ENCODE data around the gene CCDC43. TPM values are rescaled to one million over a fixed set of nuclear protein-coding genes. Genes with fewer than 3 reads are reported as not detected.

Gene CCDC43
- total RNA-seq, 1 donor from 2014 or later, result 32.8 TPM

GRCh38 chr17:44672479-44673093 is 17.0 kb downstream of the CCDC43 start:
- no peaks in the 10 kb centered on the region for H3K9me3 Mint-ChIP-seq
- peaks cover 4% of the 10 kb centered on the region for H3K4me1 Mint-ChIP-seq
- no peaks in the 10 kb centered on the region for H3K27me3 Mint-ChIP-seq (ENCODE audit: low read depth)
- no peak overlapping the region for H3K27ac Mint-ChIP-seq (ENCODE audit: unreplicated experiment)
- H3K4me3 Mint-ChIP-seq, result no peak overlapping the region
- TF ChIP-seq CTCF (conservative IDR thresholded peaks at IDR 0.05), result peak; percentile 77
- DNase-seq (ENCODE audit: low read depth, low spot score), result no peak
- H3K36me3 Mint-ChIP-seq (ENCODE audit: low read depth), result no peaks in the 10 kb centered on the region

DNA sequence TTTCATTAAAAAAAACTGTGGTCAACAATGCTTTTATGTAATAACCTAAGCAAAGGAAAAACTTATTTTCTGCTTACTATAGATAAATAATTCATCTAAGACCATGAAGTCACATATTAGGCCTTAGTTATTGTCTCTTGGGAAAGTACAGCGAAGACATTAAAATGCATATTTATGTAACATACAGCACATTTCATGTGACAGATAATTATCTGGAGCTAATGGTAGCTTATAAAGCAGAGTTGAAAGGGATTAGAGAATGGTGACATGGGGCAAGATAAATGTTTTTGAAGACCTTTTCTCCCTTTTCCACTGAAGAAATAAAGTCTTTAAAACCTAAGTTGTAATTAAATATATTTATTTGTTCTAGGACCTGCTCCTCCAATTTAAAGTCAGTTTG is 23.6 kb downstream of the CCDC43 start:
- Mint-ChIP-seq H3K9me3 (no peaks in the 10 kb centered on the region), H3K27me3 (ENCODE audit: low read depth) (no peaks in the 10 kb centered on the region), H3K27ac (ENCODE audit: unreplicated experiment) (no peak overlapping the region), H3K4me1 (no peaks in the 10 kb centered on the region), H3K36me3 (ENCODE audit: low read depth) (no peaks in the 10 kb centered on the region), H3K4me3 (no peak overlapping the region)
- no peak for DNase-seq (ENCODE audit: low read depth, low spot score)
- no peak for TF ChIP-seq CTCF (conservative IDR thresholded peaks at IDR 0.05)

DNA sequence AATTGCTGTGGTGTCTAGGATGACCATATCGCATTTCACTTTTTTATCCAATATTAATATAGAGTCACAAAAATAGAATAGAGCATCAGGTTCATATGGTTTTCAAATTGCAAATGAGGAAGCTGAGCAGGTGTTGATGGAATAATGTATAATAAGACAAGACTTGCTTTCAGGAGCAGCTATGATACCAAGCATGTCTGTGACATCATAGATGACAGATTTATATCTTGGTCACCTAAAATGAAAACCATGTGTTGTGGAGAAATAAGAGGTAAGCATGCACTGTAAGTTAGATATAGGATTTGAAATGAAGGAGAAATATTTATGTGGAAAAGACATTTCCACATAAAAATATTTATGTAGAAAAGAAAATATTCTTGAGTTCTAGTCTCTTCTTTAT is 24.7 kb downstream of the CCDC43 start:
- Mint-ChIP-seq H3K27me3 (ENCODE audit: low read depth) (no peaks in the 10 kb centered on the region), H3K4me1 (no peaks in the 10 kb centered on the region), H3K27ac (ENCODE audit: unreplicated experiment) (no peak overlapping the region), H3K9me3 (no peaks in the 10 kb centered on the region), H3K4me3 (no peak overlapping the region), H3K36me3 (ENCODE audit: low read depth) (no peaks in the 10 kb centered on the region)
- DNase-seq (ENCODE audit: low read depth, low spot score), result no peak
- TF ChIP-seq CTCF (conservative IDR thresholded peaks at IDR 0.05), result no peak

DNA sequence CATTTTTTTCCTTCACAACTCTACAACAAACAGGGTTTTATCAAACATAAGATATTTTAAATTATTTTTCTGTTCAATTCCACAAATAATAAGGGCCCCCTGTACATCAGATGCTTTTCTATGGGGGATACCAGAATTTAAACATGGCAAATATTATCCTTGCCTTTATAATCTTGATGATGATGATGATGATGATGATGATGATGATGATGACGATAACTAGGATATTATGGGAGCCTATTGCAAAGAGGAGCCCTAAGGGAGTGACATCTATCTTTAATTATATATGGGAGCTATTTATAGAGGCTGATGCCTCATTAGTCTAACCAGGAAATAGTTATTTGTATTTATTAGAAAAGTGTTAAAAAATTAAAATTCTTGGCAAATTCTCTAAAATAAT is 26.5 kb downstream of the CCDC43 start:
- no peak for DNase-seq (ENCODE audit: low read depth, low spot score)
- Mint-ChIP-seq H3K36me3 (ENCODE audit: low read depth) (no peaks in the 10 kb centered on the region), H3K27me3 (ENCODE audit: low read depth) (peaks cover 4% of the 10 kb centered on the region), H3K4me3 (no peak overlapping the region), H3K27ac (ENCODE audit: unreplicated experiment) (no peak overlapping the region), H3K9me3 (no peaks in the 10 kb centered on the region), H3K4me1 (no peaks in the 10 kb centered on the region)
- TF ChIP-seq CTCF (conservative IDR thresholded peaks at IDR 0.05), result no peak

GRCh38 chr17:44661835-44662234 is 27.7 kb downstream of the CCDC43 start:
- Mint-ChIP-seq H3K9me3 (no peaks in the 10 kb centered on the region), H3K36me3 (ENCODE audit: low read depth) (peaks cover 2% of the 10 kb centered on the region), H3K4me1 (peaks cover 4% of the 10 kb centered on the region), H3K4me3 (no peak overlapping the region), H3K27me3 (ENCODE audit: low read depth) (peaks cover 17% of the 10 kb centered on the region), H3K27ac (ENCODE audit: unreplicated experiment) (no peak overlapping the region)
- DNase-seq (ENCODE audit: low read depth, low spot score), result no peak
- TF ChIP-seq CTCF (conservative IDR thresholded peaks at IDR 0.05), result no peak
